Neural progenitor cell (in vitro differentiated cells): ENCODE measurements around the gene SPINT3. TPM values are rescaled to one million over a fixed set of nuclear protein-coding genes. Genes with fewer than 3 reads are reported as not detected.

ENCODE experiments used
- DNase-seq: peaks from one replicate; pipeline ENCODE4 v3.0.0-alpha.2; 2016; ENCODE audit warnings: low spot score
- H2AFZ ChIP-seq: fragments of 200-600 bp; sonication (generic); replicated peaks from 2 replicates; pipeline ENCODE4 v1.6.1; 2016; ENCODE audit warnings: antibody characterized with exemption
- H3F3A ChIP-seq: fragments of 200-600 bp; sonication (generic); 2 replicates; pipeline ENCODE4 v1.6.1; 2016; ENCODE audit warnings: antibody characterized with exemption, low read depth
- H3K27ac ChIP-seq: fragments of 200-600 bp; sonication (generic); 2 replicates; pipeline ENCODE4 v1.5.1; 2016; ENCODE audit warnings: mild to moderate bottlenecking
- H3K27me3 ChIP-seq: fragments of 200-600 bp; sonication (generic); 2 replicates; pipeline ENCODE4 v1.6.1; 2016; ENCODE audit warnings: mild to moderate bottlenecking, moderate library complexity
- H3K36me3 ChIP-seq: fragments of 200-600 bp; sonication (generic); 2 replicates; pipeline ENCODE4 v1.5.1; 2016
- H3K4me1 ChIP-seq: fragments of 200-600 bp; sonication (generic); 2 replicates; pipeline ENCODE4 v1.6.1; 2016; ENCODE audit warnings: mixed run types
- H3K4me2 ChIP-seq: fragments of 200-600 bp; sonication (generic); 2 replicates; pipeline ENCODE4 v1.6.1; 2016
- H3K4me3 ChIP-seq: fragments of 200-600 bp; sonication (generic); 2 replicates; pipeline ENCODE4 v1.5.1; 2016
- H3K79me2 ChIP-seq: fragments of 200-600 bp; sonication (generic); 2 replicates; pipeline ENCODE4 v1.6.1; 2016; ENCODE audit warnings: low read depth
- H3K9ac ChIP-seq: fragments of 200-600 bp; sonication (generic); 2 replicates; pipeline ENCODE4 v1.6.1; 2016
- H3K9me3 ChIP-seq: fragments of 200-600 bp; sonication (generic); 2 replicates; pipeline ENCODE4 v1.5.1; 2016; ENCODE audit warnings: low read depth
- H4K20me1 ChIP-seq: fragments of 200-600 bp; sonication (generic); 2 replicates; pipeline ENCODE4 v1.6.1; 2016; ENCODE audit warnings: low read depth
- H3K27ac Mint-ChIP-seq: 3 replicates; pipeline ENCODE4 v1.8.0; 2021; ENCODE audit warnings: mixed read lengths
- H3K27me3 Mint-ChIP-seq: 2 replicates; pipeline ENCODE4 v1.8.0; 2022; ENCODE audit warnings: low read depth, mild to moderate bottlenecking, inconsistent platforms, moderate library complexity, mixed read lengths; ENCODE audit not compliant: insufficient read depth
- H3K36me3 Mint-ChIP-seq: 3 replicates; pipeline ENCODE4 v1.8.0; 2021; ENCODE audit warnings: mixed read lengths
- H3K4me1 Mint-ChIP-seq: 3 replicates; pipeline ENCODE4 v1.8.0; 2021; ENCODE audit warnings: mixed read lengths
- H3K4me3 Mint-ChIP-seq: 3 replicates; pipeline ENCODE4 v1.8.0; 2021; ENCODE audit warnings: mild to moderate bottlenecking, moderate library complexity, mixed read lengths
- H3K9me3 Mint-ChIP-seq: 3 replicates; pipeline ENCODE4 v1.8.0; 2020; ENCODE audit warnings: mixed read lengths
- CTCF ChIP-seq: fragments of 200-600 bp; sonication (generic); IDR thresholded peaks from 2 replicates; pipeline ENCODE4 v1.5.1; 2017; ENCODE audit warnings: antibody characterized with exemption, mild to moderate bottlenecking
- EZH2 ChIP-seq: fragments of 200-600 bp; sonication (generic); IDR thresholded peaks from 2 replicates; pipeline ENCODE4 v1.6.1; 2017; ENCODE audit warnings: antibody characterized with exemption, mild to moderate bottlenecking, moderate library complexity
- EZH2phosphoT487 ChIP-seq: fragments of 200-600 bp; sonication (generic); IDR thresholded peaks from 2 replicates; pipeline ENCODE4 v1.6.1; 2017; ENCODE audit warnings: antibody characterized with exemption
- total RNA-seq: library from RNA; depleted of rRNA; stranded (reverse); fragments of >200 nt; gene quantifications from 2 replicates; pipeline ENCODE4 v1.2.3, GENCODE V29; 2015; ENCODE audit warnings: low replicate concordance

SPINT3 gene
- total RNA-seq, 1 donor from 2014 or later: not detected

- H2AFZ ChIP-seq: no peak overlapping the region
- no peak overlapping the region for H3K4me2 ChIP-seq
- no peaks in the 10 kb centered on the region for H3K9me3 Mint-ChIP-seq
- no peaks in the 10 kb centered on the region for H3K79me2 ChIP-seq
- H3K4me1 ChIP-seq: no peaks in the 10 kb centered on the region
- no peaks in the 10 kb centered on the region for H4K20me1 ChIP-seq
- no peaks in the 10 kb centered on the region for H3K27me3 ChIP-seq
- H3K36me3 ChIP-seq: no peaks in the 10 kb centered on the region
- no peaks in the 10 kb centered on the region for H3K36me3 Mint-ChIP-seq
- no peak overlapping the region for H3K4me3 Mint-ChIP-seq
- no peaks in the 10 kb centered on the region for H3K27me3 Mint-ChIP-seq
- no peaks in the 10 kb centered on the region for H3F3A ChIP-seq
- DNase-seq: no peak
- H3K4me3 ChIP-seq: no peak overlapping the region
- TF ChIP-seq CTCF: no peak
- no peak for TF ChIP-seq EZH2
- TF ChIP-seq EZH2phosphoT487: no peak
- no peak overlapping the region for H3K27ac ChIP-seq
- H3K4me1 Mint-ChIP-seq: no peaks in the 10 kb centered on the region
- no peak overlapping the region for H3K9ac ChIP-seq
- no peaks in the 10 kb centered on the region for H3K9me3 ChIP-seq
- H3K27ac Mint-ChIP-seq: no peak overlapping the region
Observed at GRCh38 chr20:45500022-45500421, 15.4 kb downstream of the SPINT3 start.

- H3K4me3 Mint-ChIP-seq: no peak overlapping the region
- DNase-seq: peak; percentile 12
- H3K27ac ChIP-seq: no peak overlapping the region
Observed at GRCh38 chr20:45497971-45498494, 17.4 kb downstream of the SPINT3 start.

GRCh38 chr20:45496166-45496565, 19.3 kb downstream of the SPINT3 start:
- Mint-ChIP-seq H3K27ac (no peak overlapping the region), H3K36me3 (no peaks in the 10 kb centered on the region), H3K4me3 (no peak overlapping the region), H3K4me1 (no peaks in the 10 kb centered on the region), H3K9me3 (no peaks in the 10 kb centered on the region), H3K27me3 (peaks cover 6% of the 10 kb centered on the region)
- TF ChIP-seq CTCF (no peak), EZH2phosphoT487 (no peak), EZH2 (no peak)
- no peak overlapping the region for H3K9ac ChIP-seq
- H3F3A ChIP-seq: no peaks in the 10 kb centered on the region
- no peaks in the 10 kb centered on the region for H4K20me1 ChIP-seq
- H3K4me3 ChIP-seq: no peak overlapping the region
- no peak overlapping the region for H3K27ac ChIP-seq
- H3K27me3 ChIP-seq: no peaks in the 10 kb centered on the region
- no peak for DNase-seq
- no peaks in the 10 kb centered on the region for H3K79me2 ChIP-seq
- no peak overlapping the region for H2AFZ ChIP-seq
- no peaks in the 10 kb centered on the region for H3K9me3 ChIP-seq
- H3K4me2 ChIP-seq: no peak overlapping the region
- H3K4me1 ChIP-seq: no peaks in the 10 kb centered on the region
- no peaks in the 10 kb centered on the region for H3K36me3 ChIP-seq

More at GRCh38 chr20:45497971-45498494, 17.4 kb downstream of the SPINT3 start:
- no peak overlapping the region for H3K4me2 ChIP-seq
- TF ChIP-seq EZH2 (no peak), CTCF (no peak)
- no peak overlapping the region for H3K4me3 ChIP-seq
- H3K36me3 Mint-ChIP-seq: no peaks in the 10 kb centered on the region
- no peaks in the 10 kb centered on the region for H3K4me1 ChIP-seq
- no peaks in the 10 kb centered on the region for H3K27me3 Mint-ChIP-seq
- H3K4me1 Mint-ChIP-seq: no peaks in the 10 kb centered on the region
- no peaks in the 10 kb centered on the region for H3K36me3 ChIP-seq
- no peaks in the 10 kb centered on the region for H4K20me1 ChIP-seq
- H3F3A ChIP-seq: no peaks in the 10 kb centered on the region
- H3K9ac ChIP-seq: no peak overlapping the region
- no peaks in the 10 kb centered on the region for H3K9me3 ChIP-seq
- H3K27me3 ChIP-seq: no peaks in the 10 kb centered on the region
- H3K9me3 Mint-ChIP-seq: no peaks in the 10 kb centered on the region
- no peak overlapping the region for H2AFZ ChIP-seq
- no peaks in the 10 kb centered on the region for H3K79me2 ChIP-seq
- H3K27ac Mint-ChIP-seq: no peak overlapping the region
